NCI-H2107 treated with DMSO at 0.1 percent for 48 hours (cell line): ENCODE measurements around the gene CDKN1B.

Experiments
- DNase-seq: peaks from one replicate; lab custom pipeline; 2025; ENCODE audit not compliant: unreplicated experiment; lab: John Stamatoyannopoulos, UW

Gene CDKN1B

DNA sequence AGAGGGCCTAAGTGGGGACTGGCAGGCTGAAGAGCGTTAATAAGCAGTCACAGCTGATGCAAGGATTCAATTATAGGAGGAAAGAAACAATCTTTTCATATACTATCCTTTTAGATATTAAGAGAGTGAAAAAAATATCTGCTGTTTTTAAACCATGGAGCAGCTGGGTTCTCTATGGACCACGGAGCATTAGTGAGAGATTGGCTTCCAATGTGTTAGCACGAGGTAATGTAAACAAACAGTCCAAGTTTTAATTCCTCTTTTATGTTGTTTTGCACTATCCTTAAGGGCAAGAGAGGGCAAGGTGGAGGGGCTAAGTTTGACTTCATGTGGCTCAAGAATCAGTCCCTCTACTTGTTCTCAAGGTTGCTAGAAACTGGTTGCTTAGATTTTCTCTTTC lies 30.9 kb downstream of the CDKN1B start:
- DNase-seq = no peak

DNA sequence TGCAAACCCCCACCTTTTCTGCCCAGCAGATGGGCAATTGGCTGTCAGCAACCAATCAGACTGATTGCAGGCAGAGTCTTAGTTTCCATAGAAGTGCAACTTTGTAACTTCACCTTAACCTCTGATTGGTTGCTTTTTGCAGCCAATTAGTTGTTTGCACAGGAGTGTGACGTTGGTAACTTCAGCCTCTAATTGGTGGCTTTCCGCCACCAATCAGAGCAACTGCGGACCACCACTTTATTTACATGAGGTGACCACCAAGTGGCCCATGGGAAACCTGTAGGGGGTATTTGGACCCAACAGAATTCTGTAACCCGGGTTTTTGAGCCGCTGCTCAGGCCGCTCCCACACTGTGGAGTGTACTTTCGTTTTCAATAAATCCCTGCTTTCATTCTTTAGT lies 32.3 kb downstream of the CDKN1B start:
- DNase-seq = no peak

DNA sequence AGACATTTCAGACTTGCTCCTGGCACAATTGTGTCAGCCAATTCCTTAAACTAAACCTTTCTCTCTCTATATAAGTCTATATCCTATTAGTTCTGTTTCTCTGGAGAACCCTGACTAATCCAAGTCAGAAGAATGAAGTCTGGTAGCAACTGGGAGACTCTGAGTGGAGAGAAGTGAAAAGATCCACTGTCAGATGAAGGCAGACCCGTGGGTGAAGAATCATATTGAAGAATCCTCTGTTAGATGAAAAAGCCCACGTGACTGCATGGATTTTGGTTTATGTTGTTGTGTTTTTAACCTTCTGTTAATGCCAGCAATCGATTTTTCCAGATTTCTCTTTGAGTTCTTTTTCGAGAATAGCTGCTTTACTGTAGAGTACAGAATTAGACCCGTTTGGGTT lies 38.8 kb downstream of the CDKN1B start:
- DNase-seq = no peak

DNA sequence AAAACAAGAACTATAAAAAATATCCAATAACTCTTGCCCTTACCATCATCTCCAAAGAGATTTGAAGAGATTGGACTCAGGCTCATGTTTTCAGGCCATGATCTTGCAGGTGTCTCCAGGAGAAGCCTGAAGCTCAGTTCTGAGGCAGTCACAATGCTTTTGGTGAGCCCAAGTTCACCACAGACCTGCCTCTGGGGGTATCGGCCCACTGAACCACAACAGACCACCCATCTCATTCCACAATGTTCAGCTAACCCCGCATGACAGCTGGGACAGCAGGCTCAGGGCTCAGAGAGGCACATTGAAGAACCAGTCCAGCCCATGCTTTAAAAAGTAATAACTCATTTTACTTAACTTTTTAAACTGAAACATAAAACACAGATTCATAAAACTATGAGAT lies 40.0 kb downstream of the CDKN1B start:
- DNase-seq = no peak

DNA sequence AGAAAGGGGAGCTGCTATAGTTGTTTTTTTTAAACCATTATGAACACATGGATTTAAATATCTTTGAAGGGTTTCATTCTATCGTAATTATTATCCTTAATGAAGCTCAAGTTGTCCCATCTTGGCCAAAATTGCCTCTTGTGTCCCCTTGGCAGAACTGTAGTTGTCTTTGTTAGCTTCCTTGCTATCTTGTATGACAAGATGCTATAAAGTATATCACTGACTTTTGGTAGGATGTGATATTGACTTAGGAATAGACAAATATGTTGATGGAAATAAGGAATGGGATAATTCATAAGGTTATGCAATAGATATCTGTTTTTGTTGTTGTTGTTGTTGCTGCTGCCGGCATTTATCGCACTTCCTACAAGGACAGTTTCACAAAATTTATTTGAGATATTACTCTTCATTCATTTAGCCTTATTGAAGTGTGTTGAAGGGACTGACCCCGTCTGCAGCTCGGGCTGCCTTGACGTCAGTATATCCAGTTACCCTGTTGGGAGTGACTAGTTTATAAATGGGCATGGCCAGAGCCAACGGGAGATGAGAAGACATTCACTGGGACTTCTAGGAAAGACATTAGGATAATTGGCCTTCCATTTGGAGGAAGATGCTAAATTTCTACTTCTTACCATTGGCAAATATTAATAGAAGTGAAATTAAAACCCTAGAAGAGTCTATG lies 42.2 kb downstream of the CDKN1B start:
- no peak for DNase-seq

DNA sequence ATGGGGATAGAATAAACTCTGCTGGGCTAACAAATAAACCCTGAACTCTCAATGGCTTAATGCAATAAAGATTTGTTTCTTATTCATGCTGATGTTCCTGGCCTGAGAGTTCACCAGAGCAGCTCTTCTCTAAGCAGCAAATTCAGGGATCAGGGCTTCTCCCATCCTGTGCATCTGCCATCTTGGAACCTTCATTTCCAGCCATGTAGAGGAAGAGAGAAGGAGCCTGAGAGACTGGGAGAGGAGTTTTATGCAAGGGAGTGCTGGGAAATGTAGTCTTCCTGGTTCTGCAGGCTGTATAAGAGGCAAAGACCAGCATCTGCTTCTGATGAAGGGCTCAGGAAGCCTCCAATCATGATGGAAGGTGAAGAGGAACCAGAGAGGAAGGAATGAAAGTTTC lies 47.7 kb downstream of the CDKN1B start:
- DNase-seq = no peak

DNA sequence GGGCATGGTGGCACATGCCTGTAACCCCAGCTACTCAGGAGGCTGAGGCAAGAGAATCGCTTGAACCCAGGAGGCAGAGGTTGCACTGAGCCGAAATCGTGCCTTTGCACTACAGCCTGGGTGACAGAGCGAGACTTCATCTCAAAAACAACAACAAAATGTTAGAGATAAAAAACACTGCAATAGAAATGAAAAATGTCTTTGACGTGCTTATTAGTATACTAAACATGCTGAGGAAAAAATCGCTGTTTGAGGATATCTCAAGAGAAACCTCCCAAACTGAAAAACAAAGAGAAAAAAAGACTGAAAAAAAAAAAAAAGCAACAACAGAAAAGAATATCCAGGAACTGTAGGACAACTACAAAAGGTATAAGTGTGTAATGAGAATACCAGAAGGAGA lies 53.1 kb downstream of the CDKN1B start:
- no peak for DNase-seq
